ENCODE results near the gene LEMD2.
A peak's percentile ranks its signal among the peaks of the same experiment; 100 is the strongest.
"Not testable (repeated sequence)": the region's sequence is repeated elsewhere in the genome, so short reads cannot be mapped to it uniquely, and the experiment has no call there.

LEMD2 gene

GRCh38 chr6:33788694-33789549 lies at the start of gene LEMD2:
Gene LEMD2 (minus strand): TSS chr6:33789130. CDS start chr6:33789116, 14 bp downstream.
- DNase-seq = peak; percentile 97

GRCh38 chr6:33837971-33838665 lies 49.2 kb upstream of the LEMD2 start:
- DNase-seq = peak; percentile 65

- DNase-seq = no peak
Observed at GRCh38 chr6:33836806-33837469, 48.0 kb upstream of the LEMD2 start.

GRCh38 chr6:33834401-33835392 lies 45.8 kb upstream of the LEMD2 start:
- no peak for DNase-seq

GRCh38 chr6:33833599-33833998 lies 44.7 kb upstream of the LEMD2 start:
- DNase-seq = no peak

- DNase-seq = not testable (repeated sequence)
Observed at GRCh38 chr6:33832831-33833230, 43.9 kb upstream of the LEMD2 start.

GRCh38 chr6:33831725-33832124 lies 42.8 kb upstream of the LEMD2 start:
- DNase-seq = not testable (repeated sequence)

- DNase-seq = no peak
Observed at GRCh38 chr6:33830635-33831240, 41.8 kb upstream of the LEMD2 start.

- DNase-seq = peak; percentile 42
Observed at GRCh38 chr6:33828764-33829731, 40.1 kb upstream of the LEMD2 start.

- DNase-seq = no peak
Observed at GRCh38 chr6:33828452-33828763, 39.5 kb upstream of the LEMD2 start.

GRCh38 chr6:33827546-33828451 lies 38.9 kb upstream of the LEMD2 start:
- no peak for DNase-seq

GRCh38 chr6:33826537-33826936 lies 37.6 kb upstream of the LEMD2 start:
- DNase-seq = no peak

- DNase-seq = no peak
Observed at GRCh38 chr6:33824461-33825154, 35.7 kb upstream of the LEMD2 start.

- DNase-seq = no peak
Observed at GRCh38 chr6:33823806-33824205, 34.9 kb upstream of the LEMD2 start.

GRCh38 chr6:33822575-33823395 lies 33.9 kb upstream of the LEMD2 start:
- DNase-seq = peak; percentile 48

GRCh38 chr6:33820784-33821520 lies 32.0 kb upstream of the LEMD2 start:
- no peak for DNase-seq

- peak; percentile 64 for DNase-seq
Observed at GRCh38 chr6:33820243-33820642, 31.3 kb upstream of the LEMD2 start.
